ENCODE measurements around the gene ORAI3.

- TF ChIP-seq SP1 (IDR thresholded peaks at IDR 0.05): no peak
- TF ChIP-seq ZNF384 (IDR thresholded peaks at IDR 0.05): no peak
- TF ChIP-seq PKNOX1 (IDR thresholded peaks at IDR 0.05): no peak
These were observed 26.4 kb upstream of the ORAI3 start for GRCh38 chr16:30922420-30922959.

Measured in HEK293T (cell line).